Measurements from ENCODE around the gene MELTF.

GRCh38 chr3:196996454-196997265 lies 33.0 kb downstream of the MELTF start:
- TF ChIP-seq POLR2A (IDR thresholded peaks at IDR 0.05; ENCODE audit: low read length) (no peak), CTCF (IDR thresholded peaks at IDR 0.05) (no peak), MAX (IDR thresholded peaks at IDR 0.05) (no peak), KDM5A (IDR thresholded peaks at IDR 0.05) (no peak), KDM1A (IDR thresholded peaks at IDR 0.05; ENCODE audit: low read depth) (no peak), RFX5 (IDR thresholded peaks at IDR 0.05) (no peak), FOXS1 (CRISPR knock-in tag; IDR thresholded peaks at IDR 0.05) (no peak), CBX2 (IDR thresholded peaks at IDR 0.05; ENCODE audit: borderline replicate concordance, low read depth) (no peak), RNF2 (IDR thresholded peaks at IDR 0.05; ENCODE audit: borderline replicate concordance, low read depth) (no peak), TP53 (CRISPR knock-in tag; IDR thresholded peaks at IDR 0.05) (no peak), CBX8 (IDR thresholded peaks at IDR 0.05) (no peak)

Measured in A549 (cell line).